AG09309 (cell line): Measurements from ENCODE around the gene CERT1.
A peak's percentile ranks its signal among the peaks of the same experiment; 100 is the strongest.

ENCODE experiments used
- DNase-seq: peaks from one replicate; pipeline ENCODE4 v3.0.0-alpha.2; 2010; ENCODE audit warnings: low read depth
- H3K4me3 ChIP-seq: 2 replicates; pipeline ENCODE4 v1.5.1; 2011; ENCODE audit warnings: mild to moderate bottlenecking, low read depth, low read length, moderate library complexity; ENCODE audit not compliant: control insufficient read depth
- TF ChIP-seq, protein P1 (sequence below): IDR thresholded peaks from 2 replicates; pipeline ENCODE4 v1.5.1; 2011; ENCODE audit warnings: mild to moderate bottlenecking, low read depth, low read length, inconsistent platforms; ENCODE audit not compliant: insufficient read depth, control insufficient read depth; ENCODE audit errors: missing control alignments

CERT1 gene

DNA sequence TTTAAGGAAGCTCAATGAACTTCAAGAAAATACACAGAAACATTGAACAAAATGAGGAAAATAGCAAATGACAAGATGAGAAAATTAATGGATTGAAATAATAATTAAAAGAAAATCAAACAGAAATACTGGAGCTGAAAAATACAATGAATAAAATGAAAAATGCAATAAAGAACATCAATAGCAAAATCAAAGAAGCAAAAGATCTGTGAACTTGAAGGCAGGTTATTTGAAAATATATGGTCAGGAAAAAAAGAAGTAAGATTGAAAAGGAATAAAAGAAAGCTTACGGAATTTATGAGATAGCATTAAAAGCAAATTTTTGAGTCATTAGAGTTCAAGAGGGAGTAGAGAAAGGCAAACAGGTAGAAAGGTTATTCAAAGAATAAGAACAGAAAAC, 42.4 kb downstream of the CERT1 start:
- H3K4me3 ChIP-seq, result no peak overlapping the region
- TF ChIP-seq, protein P1, sequence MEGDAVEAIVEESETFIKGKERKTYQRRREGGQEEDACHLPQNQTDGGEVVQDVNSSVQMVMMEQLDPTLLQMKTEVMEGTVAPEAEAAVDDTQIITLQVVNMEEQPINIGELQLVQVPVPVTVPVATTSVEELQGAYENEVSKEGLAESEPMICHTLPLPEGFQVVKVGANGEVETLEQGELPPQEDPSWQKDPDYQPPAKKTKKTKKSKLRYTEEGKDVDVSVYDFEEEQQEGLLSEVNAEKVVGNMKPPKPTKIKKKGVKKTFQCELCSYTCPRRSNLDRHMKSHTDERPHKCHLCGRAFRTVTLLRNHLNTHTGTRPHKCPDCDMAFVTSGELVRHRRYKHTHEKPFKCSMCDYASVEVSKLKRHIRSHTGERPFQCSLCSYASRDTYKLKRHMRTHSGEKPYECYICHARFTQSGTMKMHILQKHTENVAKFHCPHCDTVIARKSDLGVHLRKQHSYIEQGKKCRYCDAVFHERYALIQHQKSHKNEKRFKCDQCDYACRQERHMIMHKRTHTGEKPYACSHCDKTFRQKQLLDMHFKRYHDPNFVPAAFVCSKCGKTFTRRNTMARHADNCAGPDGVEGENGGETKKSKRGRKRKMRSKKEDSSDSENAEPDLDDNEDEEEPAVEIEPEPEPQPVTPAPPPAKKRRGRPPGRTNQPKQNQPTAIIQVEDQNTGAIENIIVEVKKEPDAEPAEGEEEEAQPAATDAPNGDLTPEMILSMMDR, result no peak
- DNase-seq, result no peak

DNA sequence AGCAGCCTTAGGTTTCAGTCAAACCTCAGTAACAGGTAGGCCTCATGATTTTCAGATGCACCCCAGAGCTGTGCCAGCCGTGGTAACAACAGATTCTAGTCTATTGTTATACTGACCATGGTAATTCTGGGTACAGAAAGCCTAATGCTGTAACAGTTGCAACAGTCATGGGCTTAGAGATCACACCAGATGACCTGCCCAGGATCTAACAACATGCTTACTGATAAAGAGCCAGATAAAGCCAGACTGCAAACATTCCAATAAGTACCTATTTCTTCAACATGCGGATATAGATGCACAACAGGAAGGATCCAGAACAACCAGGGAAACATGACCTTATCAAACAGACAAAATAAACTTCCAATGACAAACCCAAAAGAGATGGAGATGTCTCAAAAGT, 42.8 kb downstream of the CERT1 start:
- DNase-seq, result no peak
- H3K4me3 ChIP-seq, result no peak overlapping the region
- TF ChIP-seq, protein P1, result no peak

DNA sequence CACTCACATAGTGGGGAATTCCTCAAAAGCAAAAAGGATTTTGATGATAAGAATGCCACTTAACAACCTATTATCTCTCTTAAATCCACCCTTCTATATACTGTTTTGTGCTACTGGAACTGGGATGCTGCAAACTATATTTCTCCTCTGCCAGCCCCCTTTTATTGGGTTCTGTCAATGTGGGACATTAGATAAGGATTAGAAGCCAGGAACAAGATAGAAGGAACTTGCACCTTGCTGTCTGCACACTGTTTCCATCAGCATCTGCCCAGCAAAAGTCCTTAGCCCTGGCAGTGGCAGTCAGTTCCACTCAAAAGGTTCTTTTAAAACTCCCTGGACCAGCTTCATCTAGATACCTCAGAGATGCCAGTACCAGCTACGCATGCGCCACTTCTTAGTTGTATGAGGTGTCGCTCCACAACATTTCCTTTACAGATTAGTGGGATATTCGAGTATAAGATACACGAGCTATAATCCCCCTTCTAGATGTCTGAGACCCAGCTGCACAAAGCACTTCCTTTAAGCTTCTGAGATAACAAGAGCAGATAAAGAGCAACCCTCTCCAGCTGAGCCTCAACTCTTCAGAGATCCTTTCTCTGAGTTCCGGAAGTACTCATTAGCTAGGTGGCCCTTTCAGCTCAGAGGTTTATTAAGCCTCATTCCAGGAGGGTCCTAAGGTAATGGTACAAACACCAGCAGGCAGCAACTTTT, 45.3 kb downstream of the CERT1 start:
- TF ChIP-seq, protein P1, result no peak
- H3K4me3 ChIP-seq, result no peak overlapping the region
- DNase-seq, result no peak

DNA sequence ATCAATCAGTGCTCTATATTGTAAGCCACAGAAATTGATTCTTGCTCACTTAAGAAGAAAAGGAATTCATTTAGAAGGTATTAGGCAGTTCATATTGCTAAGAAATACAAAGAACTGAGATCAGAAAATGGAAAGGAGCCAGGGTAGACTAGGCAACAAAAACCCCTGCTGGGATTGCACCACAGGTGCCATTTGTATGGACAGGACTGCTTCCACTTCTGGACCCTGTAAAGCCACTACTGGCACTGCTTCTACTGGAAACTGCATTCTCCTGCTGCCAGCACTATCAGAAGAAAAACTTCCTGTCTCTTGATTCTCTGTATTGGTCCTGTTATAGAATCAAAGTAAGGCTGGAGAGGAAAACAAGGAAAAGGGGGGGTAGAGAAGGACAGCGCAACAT, 45.9 kb downstream of the CERT1 start:
- H3K4me3 ChIP-seq, result no peak overlapping the region
- peak; percentile 1 for DNase-seq
- TF ChIP-seq, protein P1, result no peak

DNA sequence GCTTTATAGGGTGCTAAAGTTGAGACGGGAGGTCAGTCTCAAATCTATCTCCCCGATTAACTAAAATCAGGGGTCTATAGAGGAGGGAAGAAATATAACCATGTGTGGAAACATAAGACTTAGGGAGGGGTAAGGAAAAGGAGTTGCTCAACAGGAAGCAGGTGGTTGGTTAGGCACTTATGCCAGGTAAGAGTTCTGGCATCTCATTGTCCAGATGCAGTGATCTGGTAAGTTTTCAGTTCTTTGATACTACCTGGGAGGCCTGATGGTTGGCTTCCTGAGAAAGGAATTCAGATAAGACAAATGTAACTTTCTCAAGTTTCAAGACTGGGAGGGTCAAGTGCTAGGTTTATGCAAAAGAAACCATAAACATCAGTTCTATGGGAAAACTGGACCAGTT, 47.7 kb downstream of the CERT1 start:
- no peak overlapping the region for H3K4me3 ChIP-seq
- no peak for DNase-seq
- TF ChIP-seq, protein P1, result no peak

DNA sequence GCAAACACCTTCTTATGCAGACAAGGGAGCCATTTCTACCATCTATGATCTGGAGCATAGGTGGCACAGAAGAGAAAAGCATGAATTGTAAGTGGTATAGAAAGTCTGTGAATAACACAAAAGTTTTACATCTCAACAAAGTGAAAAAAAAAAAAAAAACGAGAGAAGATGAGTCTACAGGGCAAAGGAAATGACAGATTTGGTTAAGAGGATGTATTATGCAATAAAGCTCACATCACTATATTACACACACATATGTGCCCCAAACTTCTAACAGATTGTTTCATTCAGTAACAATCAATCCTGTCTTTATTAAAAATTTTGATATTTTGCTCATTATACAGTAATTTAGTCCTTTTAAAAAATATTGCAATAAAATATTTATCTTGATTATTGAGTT, 49.8 kb downstream of the CERT1 start:
- TF ChIP-seq, protein P1, result no peak
- DNase-seq, result peak; percentile 1
- no peak overlapping the region for H3K4me3 ChIP-seq
